Hepatocyte (in vitro differentiated cells): ENCODE data around the gene ABCA12.

Source experiments
- CTCF ChIP-seq: fragments of 200-600 bp; sonication (generic); IDR thresholded peaks from 2 replicates; pipeline ENCODE4 v1.5.1; 2016; ENCODE audit warnings: antibody characterized with exemption, mild to moderate bottlenecking; ENCODE audit not compliant: poor library complexity
- EZH2phosphoT487 ChIP-seq: fragments of 200-600 bp; sonication (generic); IDR thresholded peaks from one replicate; pipeline ENCODE4 v1.6.1; 2018; ENCODE audit warnings: antibody characterized with exemption, mild to moderate bottlenecking, low read depth, moderate library complexity; ENCODE audit not compliant: unreplicated experiment, severe bottlenecking

DNA sequence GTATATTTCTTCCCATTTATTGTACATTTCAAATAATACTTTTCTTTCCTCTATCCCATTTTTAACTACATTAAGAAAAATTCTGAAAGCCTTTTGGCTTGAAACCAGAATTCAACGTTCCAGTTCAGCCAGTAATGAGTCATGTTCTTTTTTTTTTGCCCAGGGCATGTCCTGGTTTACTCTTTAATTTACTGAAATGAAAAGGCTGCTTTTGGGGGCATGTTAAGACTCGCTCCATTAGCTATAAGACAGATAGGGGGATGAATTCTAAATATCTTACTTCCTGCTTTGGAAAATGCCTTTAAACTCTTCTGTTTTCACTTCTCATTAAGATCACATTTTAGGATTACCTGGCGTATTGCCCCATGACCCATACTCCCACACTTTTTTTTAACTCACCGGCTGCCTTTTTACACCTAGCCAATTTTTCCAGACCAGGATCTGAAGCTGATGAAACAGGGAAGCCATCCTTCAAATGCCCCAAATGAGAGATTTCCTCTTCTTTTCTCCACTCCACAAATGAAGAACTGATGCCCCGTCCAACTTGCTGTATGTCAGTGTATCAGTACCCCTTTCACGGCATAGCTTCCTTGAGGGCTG lies 585 bp downstream of the ABCA12 start:
- TF ChIP-seq CTCF (no peak), EZH2phosphoT487 (no peak)
